Activated B cell treated with CpG ODN at 0.5 μM for 24 hours (primary cell): ENCODE data around the gene FKBP9. TPM values are rescaled to one million over a fixed set of nuclear protein-coding genes. Genes with fewer than 3 reads are reported as not detected.

ENCODE experiments used
- ATAC-seq: fragments of 200-7000 bp; cut with Tn5 transposase; one replicate; pipeline ENCODE4 v1.10.0; 2021; ENCODE audit warnings: low read depth, mild to moderate bottlenecking, moderate library complexity
- CTCF ChIA-PET: fragments of 350-600 bp; sonication (Branson Sonifier 250); formaldehyde crosslinking; loops from one replicate; lab custom pipeline; 2021; ENCODE audit warnings: antibody characterized with exemption; lab: Charles Lee
- POLR2A ChIA-PET: fragments of 350-600 bp; sonication (Branson Sonifier 250); formaldehyde crosslinking; loops from one replicate; lab custom pipeline; 2021; ENCODE audit warnings: antibody characterized with exemption; lab: Charles Lee
- DNase-seq: peaks from one replicate; pipeline ENCODE4 v3.0.0; 2022
- H3K27ac Mint-ChIP-seq: one replicate; pipeline ENCODE4 v1.8.0; 2020; ENCODE audit warnings: mixed read lengths
- H3K27me3 Mint-ChIP-seq: one replicate; pipeline ENCODE4 v1.8.0; 2021; ENCODE audit warnings: mixed read lengths
- H3K36me3 Mint-ChIP-seq: one replicate; pipeline ENCODE4 v1.8.0; 2021; ENCODE audit warnings: low read depth, mixed read lengths
- H3K4me1 Mint-ChIP-seq: one replicate; pipeline ENCODE4 v1.8.0; 2021; ENCODE audit warnings: mixed read lengths
- H3K4me3 Mint-ChIP-seq: one replicate; pipeline ENCODE4 v1.8.0; 2020; ENCODE audit warnings: mild to moderate bottlenecking, mixed read lengths
- H3K9me3 Mint-ChIP-seq: one replicate; pipeline ENCODE4 v1.8.0; 2020; ENCODE audit warnings: mixed read lengths
- intact Hi-C: fragments of 100-400 bp; cut with micrococcal nuclease; formaldehyde crosslinking; loops from one replicate; pipeline ENCODE4 v1.15.1; 2024
- total RNA-seq: library from RNA; stranded (reverse); gene quantifications from 2 replicates; pipeline ENCODE4 v1.2.3, GENCODE V29; 2022
- TF ChIP-seq, protein P1 (sequence below): fragments of 200-600 bp; IDR thresholded peaks from one replicate; pipeline ENCODE4 v1.8.0; 2022; ENCODE audit warnings: antibody characterized with exemption, mild to moderate bottlenecking

FKBP9 gene
- total RNA-seq, 1 donor from 2014 or later, result 0.69 TPM

DNA sequence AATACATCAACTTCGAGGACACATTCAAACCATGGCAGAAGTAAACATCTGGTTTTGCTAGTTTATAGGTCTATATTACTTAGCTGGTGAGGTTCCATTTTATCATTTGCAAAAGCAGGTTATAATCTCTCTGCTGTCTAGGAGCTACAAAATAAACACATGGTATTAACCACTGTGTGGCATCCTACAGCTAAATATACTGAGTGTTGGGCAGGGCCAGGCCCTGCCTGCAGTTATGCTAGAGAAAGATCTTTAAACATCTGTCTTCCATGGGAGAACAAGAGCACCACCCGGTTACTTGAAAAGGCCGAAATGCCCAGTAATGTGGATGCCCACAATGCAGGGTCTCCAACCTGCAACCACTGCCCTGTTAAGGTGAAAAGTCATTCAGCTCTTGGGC lies 20.6 kb upstream of the FKBP9 start:
- H3K36me3 Mint-ChIP-seq, result peaks cover 6% of the 10 kb centered on the region
- no peak for DNase-seq
- POLR2A ChIA-PET, result no interaction called here
- ATAC-seq, result no peak
- CTCF ChIA-PET, result no interaction called here
- peaks cover 16% of the 10 kb centered on the region for H3K4me1 Mint-ChIP-seq
- TF ChIP-seq, protein P1, sequence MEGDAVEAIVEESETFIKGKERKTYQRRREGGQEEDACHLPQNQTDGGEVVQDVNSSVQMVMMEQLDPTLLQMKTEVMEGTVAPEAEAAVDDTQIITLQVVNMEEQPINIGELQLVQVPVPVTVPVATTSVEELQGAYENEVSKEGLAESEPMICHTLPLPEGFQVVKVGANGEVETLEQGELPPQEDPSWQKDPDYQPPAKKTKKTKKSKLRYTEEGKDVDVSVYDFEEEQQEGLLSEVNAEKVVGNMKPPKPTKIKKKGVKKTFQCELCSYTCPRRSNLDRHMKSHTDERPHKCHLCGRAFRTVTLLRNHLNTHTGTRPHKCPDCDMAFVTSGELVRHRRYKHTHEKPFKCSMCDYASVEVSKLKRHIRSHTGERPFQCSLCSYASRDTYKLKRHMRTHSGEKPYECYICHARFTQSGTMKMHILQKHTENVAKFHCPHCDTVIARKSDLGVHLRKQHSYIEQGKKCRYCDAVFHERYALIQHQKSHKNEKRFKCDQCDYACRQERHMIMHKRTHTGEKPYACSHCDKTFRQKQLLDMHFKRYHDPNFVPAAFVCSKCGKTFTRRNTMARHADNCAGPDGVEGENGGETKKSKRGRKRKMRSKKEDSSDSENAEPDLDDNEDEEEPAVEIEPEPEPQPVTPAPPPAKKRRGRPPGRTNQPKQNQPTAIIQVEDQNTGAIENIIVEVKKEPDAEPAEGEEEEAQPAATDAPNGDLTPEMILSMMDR, result no peak
- H3K9me3 Mint-ChIP-seq, result no peaks in the 10 kb centered on the region
- intact Hi-C loops, result no loop called here
- H3K27me3 Mint-ChIP-seq, result no peaks in the 10 kb centered on the region
- no peak overlapping the region for H3K4me3 Mint-ChIP-seq
- no peak overlapping the region for H3K27ac Mint-ChIP-seq

DNA sequence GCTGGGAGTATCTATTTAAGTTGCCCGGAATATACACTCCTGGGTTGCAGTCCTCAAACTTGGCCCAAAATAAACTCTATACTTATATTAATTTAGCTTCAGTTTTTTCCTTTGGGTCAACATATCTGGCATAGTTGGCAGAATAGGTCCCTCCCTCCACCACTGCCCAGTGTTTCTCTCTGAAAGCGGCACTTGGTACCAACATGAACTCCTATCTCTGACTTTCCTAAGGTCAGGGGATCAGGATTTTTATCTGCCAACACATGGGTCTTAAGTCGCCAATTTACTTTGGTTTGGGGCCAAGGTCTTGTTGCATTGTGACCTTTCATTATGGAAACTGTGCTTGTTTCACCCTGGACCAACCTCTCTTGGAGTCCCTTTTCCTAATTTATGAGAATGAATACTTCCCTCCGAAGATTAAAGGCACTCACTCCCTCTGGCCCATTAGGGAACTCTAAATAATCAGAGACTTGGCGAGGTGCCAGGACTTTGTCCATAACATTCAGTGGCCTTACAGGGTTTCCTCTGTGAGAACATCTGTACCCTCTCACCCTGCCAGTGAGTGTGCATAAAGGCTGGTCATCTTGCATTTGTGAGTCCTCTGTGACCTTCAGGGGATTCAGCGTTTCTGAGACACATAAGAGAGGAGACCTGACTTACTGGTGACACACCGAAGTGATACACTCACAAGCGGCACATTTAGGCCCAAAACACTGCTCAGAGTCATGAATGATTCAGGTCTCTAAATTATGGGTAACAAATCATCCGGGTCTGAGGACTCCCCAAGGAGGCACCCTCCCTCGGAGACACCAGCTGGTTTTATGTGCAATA lies 19.7 kb upstream of the FKBP9 start:
- no peak for DNase-seq
- Mint-ChIP-seq H3K4me1 (peaks cover 23% of the 10 kb centered on the region), H3K36me3 (peaks cover 4% of the 10 kb centered on the region), H3K27me3 (no peaks in the 10 kb centered on the region), H3K4me3 (no peak overlapping the region), H3K27ac (no peak overlapping the region), H3K9me3 (no peaks in the 10 kb centered on the region)
- ATAC-seq, result no peak
- intact Hi-C loops, result no loop called here
- TF ChIP-seq, protein P1, result no peak
- ChIA-PET POLR2A (interaction anchor here (1.1 kb wide), 1 partner anchor 45 kb away, joined by 6 read pairs; no protein-coding TSS in a partner anchor), CTCF (interaction anchor here (1.2 kb wide), 1 partner anchor 91 kb away, joined by 3 read pairs; no protein-coding TSS in a partner anchor)

DNA sequence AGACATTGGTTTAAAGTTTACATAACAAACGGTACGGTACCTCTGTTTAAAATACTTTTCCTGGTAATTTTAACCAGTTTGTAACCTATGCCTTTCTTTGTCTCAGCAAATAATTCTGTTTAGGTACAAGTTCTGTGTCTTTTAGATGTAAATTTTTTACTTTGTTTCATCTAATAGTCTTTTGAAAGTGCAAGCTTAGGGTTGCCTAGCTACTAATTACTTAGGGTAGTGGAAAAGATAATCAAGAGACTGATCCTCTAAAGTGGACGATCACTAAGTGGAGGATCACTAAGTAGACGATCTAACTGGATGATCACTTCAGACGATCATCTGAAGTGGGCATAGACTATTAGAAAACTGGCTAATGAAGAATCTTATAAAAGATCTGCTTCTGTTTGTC lies 16.1 kb upstream of the FKBP9 start:
- H3K36me3 Mint-ChIP-seq, result no peaks in the 10 kb centered on the region
- ATAC-seq (no peak), DNase-seq (no peak)
- no peak overlapping the region for H3K27ac Mint-ChIP-seq
- H3K4me1 Mint-ChIP-seq, result peaks cover 23% of the 10 kb centered on the region
- ChIA-PET POLR2A (interaction anchor here (2.6 to 3.3 kb wide), 3 partner anchors 12 to 167 kb away, joined by 8 to 35 read pairs (median 20); partner anchors contain the start of gene KBTBD2), CTCF (interaction anchor here (1.1 to 5.3 kb wide), 4 partner anchors 95 to 176 kb away, joined by 3 to 74 read pairs (median 6); no protein-coding TSS in a partner anchor)
- TF ChIP-seq, protein P1, result no peak
- H3K9me3 Mint-ChIP-seq, result peaks cover 2% of the 10 kb centered on the region
- H3K4me3 Mint-ChIP-seq, result peak overlapping the region; percentile 92
- H3K27me3 Mint-ChIP-seq, result no peaks in the 10 kb centered on the region
- intact Hi-C loops, result loop anchor here (5.0 kb wide), 1 partner anchor 34 kb away; no protein-coding TSS in a partner anchor

DNA sequence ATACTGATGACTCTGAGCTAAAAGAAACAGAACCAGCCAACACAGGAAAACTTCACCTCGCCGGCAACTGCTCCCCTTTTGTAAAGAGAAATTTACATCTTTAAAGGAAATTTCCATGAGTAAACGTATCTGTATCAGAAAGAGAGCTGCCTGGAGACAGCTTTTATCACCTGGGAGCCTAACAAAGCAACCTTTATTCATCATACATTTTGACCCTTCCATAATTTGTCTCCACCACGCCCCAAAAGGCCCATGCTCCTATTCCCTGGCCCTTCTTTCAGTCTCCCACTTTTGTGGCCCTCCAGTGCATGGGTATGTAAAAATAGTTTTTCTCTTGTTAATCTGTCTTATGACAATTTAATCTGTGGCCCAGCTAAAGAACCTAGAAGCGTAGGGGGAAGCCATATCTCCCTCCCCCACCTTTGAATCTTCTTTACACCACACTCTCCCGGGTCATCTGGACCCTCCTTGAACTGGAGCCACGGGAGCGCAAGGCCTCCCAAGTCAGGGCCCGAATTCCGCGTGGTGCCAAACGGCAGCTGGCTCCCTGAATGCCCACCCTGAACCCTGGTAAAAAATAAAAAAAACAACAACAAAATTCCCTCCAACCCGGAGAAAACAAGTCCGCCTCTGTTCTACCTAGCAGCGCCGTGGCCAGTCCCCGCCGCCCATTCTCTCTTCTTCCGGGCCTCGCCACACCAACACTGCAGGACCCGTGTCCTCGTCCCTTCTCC lies 15.4 kb upstream of the FKBP9 start:
- ChIA-PET POLR2A (interaction anchor here (1.0 to 3.3 kb wide), 5 partner anchors 13 to 167 kb away, joined by 3 to 35 read pairs (median 10); partner anchors contain the start of gene KBTBD2), CTCF (interaction anchor here (1.1 to 5.3 kb wide), 5 partner anchors 17 to 141 kb away, joined by 3 to 74 read pairs (median 3); no protein-coding TSS in a partner anchor)
- Mint-ChIP-seq H3K4me1 (peaks cover 23% of the 10 kb centered on the region), H3K27ac (peak overlapping the region; percentile 84), H3K27me3 (no peaks in the 10 kb centered on the region), H3K36me3 (no peaks in the 10 kb centered on the region), H3K4me3 (peak overlapping the region; percentile 92), H3K9me3 (peaks cover 2% of the 10 kb centered on the region)
- ATAC-seq, result peak; percentile 6
- intact Hi-C loops, result loop anchor here (1.0 to 5.0 kb wide), 4 partner anchors 35 to 249 kb away; no protein-coding TSS in a partner anchor
- TF ChIP-seq, protein P1, result no peak
- DNase-seq, result no peak
